Esophagus muscularis mucosa (tissue), 4 donors: ENCODE data around the gene ABCG2. TPM values are rescaled to one million over a fixed set of nuclear protein-coding genes. Genes with fewer than 3 reads are reported as not detected.

Experiments
- DNase-seq: peaks from one replicate; pipeline ENCODE4 v3.0.0-alpha.2; 2017; ENCODE audit errors: extremely low spot score
- H3K27ac ChIP-seq, 4 donors: fragments of 200-600 bp; sonication (generic); replicated peaks in 1 of 4; 1 replicate in 3 of 4; 2 replicates in 1 of 4; pipeline ENCODE4 v1.5.1; 2016 to 2019; ENCODE audit warnings: mild to moderate bottlenecking in 1 of 4
- H3K27me3 ChIP-seq, 4 donors: fragments of 200-600 bp; sonication (generic); one replicate each; pipeline versions ENCODE4 v1.5.1 to v1.6.0; 2016 to 2019
- H3K36me3 ChIP-seq, 4 donors: fragments of 200-600 bp; sonication (generic); one replicate each; pipeline ENCODE4 v1.5.1; 2016 to 2019
- H3K4me1 ChIP-seq, 4 donors: fragments of 200-600 bp; sonication (generic); one replicate each; pipeline ENCODE4 v1.5.1; 2016 to 2019
- H3K4me3 ChIP-seq, 4 donors: fragments of 200-600 bp; sonication (generic); 1 replicate in 2 of 4; 2 replicates in 2 of 4; pipeline ENCODE4 v1.5.1; 2016 to 2019; ENCODE audit warnings: mild to moderate bottlenecking in 4 of 4, moderate library complexity in 1 of 4
- H3K9me3 ChIP-seq, 4 donors: fragments of 200-600 bp; sonication (generic); 1 replicate in 3 of 4; 2 replicates in 1 of 4; pipeline ENCODE4 v1.5.1; 2016 to 2019
- CTCF ChIP-seq, 3 experiments: fragments of 200-600 bp in 2 of 3; fragments of 450-650 bp in 1 of 3; sonication (generic) in 2 of 3; IDR thresholded peaks; one replicate each; pipeline ENCODE4 v1.5.1; 2017 to 2019; ENCODE audit warnings: antibody characterized with exemption in 3 of 3, mild to moderate bottlenecking in 2 of 3, moderate library complexity in 1 of 3
- EP300 ChIP-seq: sonication (generic); formaldehyde crosslinking; IDR thresholded peaks from one replicate; pipeline ENCODE4 v1.6.1; 2017; ENCODE audit warnings: antibody characterized with exemption
- POLR2A ChIP-seq: fragments of 450-650 bp; IDR thresholded peaks from one replicate; pipeline ENCODE4 v1.6.1; 2017; ENCODE audit warnings: antibody characterized with exemption, moderate library complexity, mild to moderate bottlenecking, low read depth
- POLR2AphosphoS5 ChIP-seq, 2 donors: sonication (generic); formaldehyde crosslinking; IDR thresholded peaks; one replicate each; pipeline ENCODE4 v1.6.1; 2017; ENCODE audit warnings: antibody characterized with exemption in 2 of 2
- WGBS: methylation state at CpG from one replicate; pipeline ENCODE4 v1.1.5; 2018; 5-methylcytosine and 5-hydroxymethylcytosine counted together
- intact Hi-C: fragments of 100-400 bp; cut with DNase I; formaldehyde crosslinking; loops from one replicate; pipeline ENCODE4 v1.15.1; 2023
- small RNA-seq, 3 donors: library from RNA; depleted of rRNA; stranded (forward); fragments of <200 nt; gene quantifications; one replicate each; pipeline ENCODE3, GENCODE V24; 2016
- total RNA-seq, 4 donors: library from RNA; depleted of rRNA; stranded (reverse); fragments of >200 nt; gene quantifications; one replicate each; pipeline versions ENCODE4 v1.1.0 to v1.2.1, GENCODE V29; 2016

ABCG2 gene
- total RNA-seq, 4 donors from 2014 or later, result 0.83 to 5.2 (median 2.7) TPM

- H3K27ac ChIP-seq, result no peak overlapping the region
- H3K4me3 ChIP-seq, result no peak overlapping the region
- DNase-seq, result no peak
- H3K9me3 ChIP-seq, result no peaks in the 10 kb centered on the region
- H3K4me1 ChIP-seq, result no peaks in the 10 kb centered on the region
- TF ChIP-seq POLR2A (no peak), POLR2AphosphoS5 (IDR thresholded peaks at IDR 0.05) (no peak), EP300 (no peak), CTCF (IDR thresholded peaks at IDR 0.05) (no peak)
- no peaks in the 10 kb centered on the region for H3K27me3 ChIP-seq
- peaks cover 72 to 99% (median 89%) of the 10 kb centered on the region in 4 donors for H3K36me3 ChIP-seq
- intact Hi-C loops, result no loop called here
- WGBS, result 87% methylated on average over 8 of the region's 8 CpGs
Measured at GRCh38 chr4:88043586-88044340, 114.7 kb downstream of the ABCG2 start.

- Histone ChIP-seq H3K4me3 (no peak overlapping the region), H3K9me3 (no peaks in the 10 kb centered on the region), H3K36me3 (peaks cover 76 to 99% (median 93%) of the 10 kb centered on the region in 4 donors), H3K4me1 (no peaks in the 10 kb centered on the region), H3K27me3 (no peaks in the 10 kb centered on the region), H3K27ac (no peak overlapping the region)
- intact Hi-C loops, result no loop called here
- no peak for TF ChIP-seq EP300
- TF ChIP-seq POLR2A, result no peak
- TF ChIP-seq POLR2AphosphoS5 (IDR thresholded peaks at IDR 0.05), result no peak
- TF ChIP-seq CTCF (IDR thresholded peaks at IDR 0.05), result no peak
- no peak for DNase-seq
- 36% methylated on average over 1 of the region's 1 CpG for WGBS
Measured at GRCh38 chr4:88043001-88043400, 115.4 kb downstream of the ABCG2 start.

GRCh38 chr4:88041626-88042025 lies 116.8 kb downstream of the ABCG2 start:
- H3K27ac ChIP-seq, result no peak overlapping the region
- TF ChIP-seq POLR2A (no peak), CTCF (IDR thresholded peaks at IDR 0.05) (no peak), POLR2AphosphoS5 (IDR thresholded peaks at IDR 0.05) (no peak), EP300 (no peak)
- H3K36me3 ChIP-seq, result peaks cover 72 to 99% (median 94%) of the 10 kb centered on the region in 4 donors
- intact Hi-C loops, result no loop called here
- no peak overlapping the region for H3K4me3 ChIP-seq
- H3K4me1 ChIP-seq, result no peaks in the 10 kb centered on the region
- no peaks in the 10 kb centered on the region for H3K9me3 ChIP-seq
- 85% methylated on average over 2 of the region's 2 CpGs for WGBS
- no peak for DNase-seq
- no peaks in the 10 kb centered on the region for H3K27me3 ChIP-seq

- intact Hi-C loops, result no loop called here
- Histone ChIP-seq H3K27me3 (no peaks in the 10 kb centered on the region), H3K36me3 (peaks cover 78 to 99% (median 95%) of the 10 kb centered on the region in 4 donors), H3K4me3 (no peak overlapping the region), H3K4me1 (no peaks in the 10 kb centered on the region), H3K27ac (no peak overlapping the region), H3K9me3 (no peaks in the 10 kb centered on the region)
- WGBS, result 88% methylated on average over 3 of the region's 3 CpGs
- TF ChIP-seq EP300 (no peak), POLR2AphosphoS5 (IDR thresholded peaks at IDR 0.05) (no peak), POLR2A (no peak), CTCF (IDR thresholded peaks at IDR 0.05) (no peak)
- DNase-seq, result no peak
Measured at GRCh38 chr4:88040707-88041106, 117.7 kb downstream of the ABCG2 start.

Small RNAs within 50 kb of the gene (small RNA-seq; reads per million reads assigned to genes)
- gene RNU6-818P (0 reads per million in 3 donors), gene RNU6ATAC31P (0 reads per million in 3 donors)

Other genes starting within 250 kb of the ABCG2 start
- 10 to 100 TPM in 3 of 4 donors, 1 to 10 TPM in 1; 2.5 to 45.4 (median 15.0) TPM for gene SPP1, start 182.9 kb downstream of the ABCG2 start, total RNA-seq
- gene PKD2, start 151.0 kb downstream of the ABCG2 start, total RNA-seq, result 100 to 1,000 TPM in 2 of 4 donors, 10 to 100 TPM in 2; 79.1 to 128 (median 92.5) TPM
- gene PPM1K, start 125.9 kb upstream of the ABCG2 start, total RNA-seq, result 10 to 100 TPM; 35.7 to 54.2 (median 38.3) TPM
- 1 to 10 TPM; 3.8 to 5.2 (median 4.9) TPM for gene HERC6, start 220.2 kb upstream of the ABCG2 start, total RNA-seq